ENCODE measurements around the gene ARMC12.

ARMC12 gene

DNA sequence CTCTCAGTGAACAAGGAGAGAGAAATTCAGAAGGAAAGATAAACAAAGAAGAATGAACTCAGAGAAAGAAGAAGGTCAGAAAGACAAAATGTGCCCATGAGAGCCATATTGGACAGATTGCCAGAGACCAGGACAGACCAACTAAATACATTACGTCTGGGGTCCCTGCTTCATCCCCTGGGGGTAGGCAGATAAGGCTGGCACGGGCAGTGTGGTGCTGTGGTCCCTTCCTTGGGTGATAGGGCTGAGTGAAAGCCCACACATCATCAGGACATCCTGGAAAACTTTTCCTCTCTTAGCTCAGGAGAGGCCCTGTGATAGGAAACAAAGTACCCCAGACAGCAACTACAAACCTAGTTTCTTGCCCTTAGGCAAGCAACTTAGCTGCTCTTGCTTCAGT lies 13.2 kb upstream of the ARMC12 start:
- peaks cover 84% of the 10 kb centered on the region for H3K4me1 ChIP-seq (ENCODE audit: insufficient read depth, low read length, severe bottlenecking)
- no peak overlapping the region for H3K4me2 ChIP-seq (ENCODE audit: low read length)
- H3K9me2 ChIP-seq (ENCODE audit: low read depth, low read length) = no peaks in the 10 kb centered on the region
- no peaks in the 10 kb centered on the region for H3K79me2 ChIP-seq (ENCODE audit: insufficient read depth, low read length)
- H3F3A ChIP-seq (ENCODE audit: insufficient read depth, low read length) = peaks cover 7% of the 10 kb centered on the region; the same call in 1 of the 2 replicates
- H3K27ac ChIP-seq (ENCODE audit: low read depth, low read length, poor library complexity, severe bottlenecking) = peak overlapping the region; percentile 97
- no peaks in the 10 kb centered on the region for H3K36me3 ChIP-seq (ENCODE audit: insufficient read depth, low read length)
- TF ChIP-seq EZH2 (IDR thresholded peaks at IDR 0.05; ENCODE audit: borderline replicate concordance, low read length) = no peak
- TF ChIP-seq, protein P1, sequence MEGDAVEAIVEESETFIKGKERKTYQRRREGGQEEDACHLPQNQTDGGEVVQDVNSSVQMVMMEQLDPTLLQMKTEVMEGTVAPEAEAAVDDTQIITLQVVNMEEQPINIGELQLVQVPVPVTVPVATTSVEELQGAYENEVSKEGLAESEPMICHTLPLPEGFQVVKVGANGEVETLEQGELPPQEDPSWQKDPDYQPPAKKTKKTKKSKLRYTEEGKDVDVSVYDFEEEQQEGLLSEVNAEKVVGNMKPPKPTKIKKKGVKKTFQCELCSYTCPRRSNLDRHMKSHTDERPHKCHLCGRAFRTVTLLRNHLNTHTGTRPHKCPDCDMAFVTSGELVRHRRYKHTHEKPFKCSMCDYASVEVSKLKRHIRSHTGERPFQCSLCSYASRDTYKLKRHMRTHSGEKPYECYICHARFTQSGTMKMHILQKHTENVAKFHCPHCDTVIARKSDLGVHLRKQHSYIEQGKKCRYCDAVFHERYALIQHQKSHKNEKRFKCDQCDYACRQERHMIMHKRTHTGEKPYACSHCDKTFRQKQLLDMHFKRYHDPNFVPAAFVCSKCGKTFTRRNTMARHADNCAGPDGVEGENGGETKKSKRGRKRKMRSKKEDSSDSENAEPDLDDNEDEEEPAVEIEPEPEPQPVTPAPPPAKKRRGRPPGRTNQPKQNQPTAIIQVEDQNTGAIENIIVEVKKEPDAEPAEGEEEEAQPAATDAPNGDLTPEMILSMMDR (IDR thresholded peaks at IDR 0.05; ENCODE audit: low read length) = no peak
- H3K9ac ChIP-seq (ENCODE audit: low read length) = no peak overlapping the region; the same call in 1 of the 2 replicates
- H2AFZ ChIP-seq (ENCODE audit: low read length) = no peak overlapping the region
- H4K20me1 ChIP-seq (ENCODE audit: insufficient read depth, low read length) = no peaks in the 10 kb centered on the region
- H3K4me3 ChIP-seq (ENCODE audit: low read depth, low read length, poor library complexity, severe bottlenecking) = no peak overlapping the region
- H3K27me3 ChIP-seq (ENCODE audit: insufficient read depth, low read length) = no peaks in the 10 kb centered on the region
- H3K9me3 ChIP-seq (ENCODE audit: low read length) = no peaks in the 10 kb centered on the region

DNA sequence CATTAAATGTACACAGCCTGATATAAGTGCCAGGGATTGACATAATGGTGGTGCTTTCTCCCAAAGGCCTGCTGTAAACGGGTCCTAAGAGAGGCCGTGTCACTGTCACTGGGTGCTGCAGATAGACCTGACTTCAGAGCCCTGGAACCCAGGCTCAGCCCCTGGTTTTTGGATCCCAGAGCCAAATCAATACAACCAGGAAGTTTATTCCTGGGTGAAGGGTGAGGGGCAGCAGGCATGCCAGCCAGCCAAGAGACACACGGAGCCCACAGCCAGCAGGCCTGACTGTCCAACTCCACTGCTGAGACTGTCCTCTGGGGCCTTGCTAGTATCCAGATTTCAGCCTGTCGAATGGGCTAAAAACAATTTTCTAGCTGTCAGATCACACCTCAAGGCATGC lies 12.8 kb upstream of the ARMC12 start:
- Histone ChIP-seq H3K4me1 (ENCODE audit: insufficient read depth, low read length, severe bottlenecking) (peaks cover 84% of the 10 kb centered on the region), H3K36me3 (ENCODE audit: insufficient read depth, low read length) (no peaks in the 10 kb centered on the region), H3K79me2 (ENCODE audit: insufficient read depth, low read length) (no peaks in the 10 kb centered on the region), H3K9ac (ENCODE audit: low read length) (no peak overlapping the region; the same call in 1 of the 2 replicates), H3F3A (ENCODE audit: insufficient read depth, low read length) (peaks cover 3% of the 10 kb centered on the region; the same call in 1 of the 2 replicates), H3K9me2 (ENCODE audit: low read depth, low read length) (no peaks in the 10 kb centered on the region), H3K4me3 (ENCODE audit: low read depth, low read length, poor library complexity, severe bottlenecking) (no peak overlapping the region), H3K4me2 (ENCODE audit: low read length) (no peak overlapping the region), H3K27ac (ENCODE audit: low read depth, low read length, poor library complexity, severe bottlenecking) (peak overlapping the region; percentile 97), H3K9me3 (ENCODE audit: low read length) (no peaks in the 10 kb centered on the region), H2AFZ (ENCODE audit: low read length) (no peak overlapping the region), H3K27me3 (ENCODE audit: insufficient read depth, low read length) (no peaks in the 10 kb centered on the region), H4K20me1 (ENCODE audit: insufficient read depth, low read length) (no peaks in the 10 kb centered on the region)
- no peak for TF ChIP-seq EZH2 (IDR thresholded peaks at IDR 0.05; ENCODE audit: borderline replicate concordance, low read length)
- TF ChIP-seq, protein P1 (IDR thresholded peaks at IDR 0.05; ENCODE audit: low read length) = no peak

DNA sequence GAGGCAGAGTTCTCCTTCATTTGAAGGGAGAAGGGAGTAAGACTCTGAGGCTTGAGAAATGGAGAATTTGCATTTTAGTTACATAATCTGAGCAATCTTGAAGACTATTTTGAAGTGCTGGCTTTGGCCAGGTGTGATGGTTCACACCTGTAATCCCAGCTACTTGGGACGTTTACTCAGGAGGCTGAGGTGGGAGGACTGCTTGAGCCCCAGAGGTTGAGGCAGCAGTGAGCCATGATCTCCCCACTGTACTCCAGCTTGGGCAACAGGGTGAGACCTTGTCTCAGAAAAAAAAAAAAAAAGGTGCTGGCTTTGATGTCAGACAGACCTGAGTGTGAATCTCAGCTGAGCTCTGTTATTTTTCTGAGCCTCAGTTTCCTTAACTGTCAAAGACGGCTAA lies 12.4 kb upstream of the ARMC12 start:
- H3K4me3 ChIP-seq (ENCODE audit: low read depth, low read length, poor library complexity, severe bottlenecking) = no peak overlapping the region
- H3K9me3 ChIP-seq (ENCODE audit: low read length) = no peaks in the 10 kb centered on the region
- no peak overlapping the region for H3K4me2 ChIP-seq (ENCODE audit: low read length)
- no peaks in the 10 kb centered on the region for H3K27me3 ChIP-seq (ENCODE audit: insufficient read depth, low read length)
- TF ChIP-seq, protein P1 (IDR thresholded peaks at IDR 0.05; ENCODE audit: low read length) = no peak
- TF ChIP-seq EZH2 (IDR thresholded peaks at IDR 0.05; ENCODE audit: borderline replicate concordance, low read length) = no peak
- H3K4me1 ChIP-seq (ENCODE audit: insufficient read depth, low read length, severe bottlenecking) = peaks cover 84% of the 10 kb centered on the region
- H3K9me2 ChIP-seq (ENCODE audit: low read depth, low read length) = no peaks in the 10 kb centered on the region
- no peaks in the 10 kb centered on the region for H3K79me2 ChIP-seq (ENCODE audit: insufficient read depth, low read length)
- H4K20me1 ChIP-seq (ENCODE audit: insufficient read depth, low read length) = no peaks in the 10 kb centered on the region
- no peak overlapping the region; the same call in 1 of the 2 replicates for H3K9ac ChIP-seq (ENCODE audit: low read length)
- no peak overlapping the region for H2AFZ ChIP-seq (ENCODE audit: low read length)
- H3K27ac ChIP-seq (ENCODE audit: low read depth, low read length, poor library complexity, severe bottlenecking) = peak overlapping the region; percentile 97
- no peaks in the 10 kb centered on the region for H3K36me3 ChIP-seq (ENCODE audit: insufficient read depth, low read length)
- H3F3A ChIP-seq (ENCODE audit: insufficient read depth, low read length) = peaks cover 3% of the 10 kb centered on the region; the same call in 1 of the 2 replicates
